Mesenteric fat pad (tissue), 1 donor: Measurements from ENCODE around the gene RABGAP1L. TPM values are rescaled to one million over a fixed set of nuclear protein-coding genes. Genes with fewer than 3 reads are reported as not detected.
"Not testable (repeated sequence)": the region's sequence is repeated elsewhere in the genome, so short reads cannot be mapped to it uniquely, and the experiment has no call there.

Experiments
- DNase-seq: peaks from one replicate; pipeline ENCODE4 v3.0.0-alpha.2; 2020; ENCODE audit warnings: low spot score
- total RNA-seq: library from RNA; stranded (reverse); fragmentation: NEBNext Ultra II Directional; extraction: Animal tissue kit (Norgen Biotek cat#: 25700); gene quantifications from one replicate; pipeline ENCODE4 v1.2.1, GENCODE V29; 2021
- donor health status: DM: yes; HTN: yes; CAD: no.

Gene RABGAP1L
- total RNA-seq, 1 donor from 2014 or later, result 38.0 TPM

- DNase-seq, result no peak
These were observed 199.6 kb downstream of the RABGAP1L start for GRCh38 chr1:174358786-174359453.

- no peak for DNase-seq
These were observed 200.1 kb downstream of the RABGAP1L start for GRCh38 chr1:174359454-174359805.

- DNase-seq, result no peak
These were observed 205.8 kb downstream of the RABGAP1L start for GRCh38 chr1:174364996-174365736.

DNA sequence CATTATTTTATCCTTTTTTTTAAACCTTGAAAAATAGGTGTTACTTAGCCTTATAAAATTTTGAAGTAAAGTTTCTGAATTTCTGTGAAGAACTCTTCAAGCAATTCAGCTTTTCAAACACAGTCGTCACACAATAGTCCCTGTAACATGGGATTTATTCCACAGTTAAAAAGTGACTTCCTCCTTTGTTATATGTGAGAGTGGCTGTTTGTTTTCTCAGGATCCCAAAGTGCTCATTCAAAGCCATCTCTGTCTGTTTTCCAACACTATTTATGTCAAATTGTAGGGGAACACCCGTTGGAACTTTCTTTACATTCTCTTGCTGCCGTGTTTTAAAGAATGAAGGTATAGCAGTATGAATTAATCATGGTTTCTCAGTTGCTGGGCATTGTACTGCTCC is 207.6 kb downstream of the RABGAP1L start:
- DNase-seq, result no peak

DNA sequence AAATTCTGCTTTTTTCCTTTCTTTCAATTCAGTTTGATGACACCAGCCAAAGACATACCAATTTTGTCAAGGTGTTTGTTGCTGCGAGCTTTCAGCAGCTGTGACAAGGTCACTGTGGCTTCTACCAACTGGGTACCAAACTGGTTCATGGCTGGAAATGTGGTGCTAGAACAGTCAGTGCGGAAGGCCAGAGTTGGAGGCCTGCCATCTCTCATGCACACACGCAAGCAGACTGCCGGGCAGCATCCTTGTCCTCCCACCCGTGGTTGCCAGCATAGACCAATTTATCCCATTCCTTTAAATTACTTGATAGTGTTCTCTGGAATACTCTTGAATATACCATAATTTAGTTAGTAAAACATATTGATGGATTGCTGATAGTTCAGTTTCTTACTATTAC is 208.6 kb downstream of the RABGAP1L start:
- no peak for DNase-seq

DNA sequence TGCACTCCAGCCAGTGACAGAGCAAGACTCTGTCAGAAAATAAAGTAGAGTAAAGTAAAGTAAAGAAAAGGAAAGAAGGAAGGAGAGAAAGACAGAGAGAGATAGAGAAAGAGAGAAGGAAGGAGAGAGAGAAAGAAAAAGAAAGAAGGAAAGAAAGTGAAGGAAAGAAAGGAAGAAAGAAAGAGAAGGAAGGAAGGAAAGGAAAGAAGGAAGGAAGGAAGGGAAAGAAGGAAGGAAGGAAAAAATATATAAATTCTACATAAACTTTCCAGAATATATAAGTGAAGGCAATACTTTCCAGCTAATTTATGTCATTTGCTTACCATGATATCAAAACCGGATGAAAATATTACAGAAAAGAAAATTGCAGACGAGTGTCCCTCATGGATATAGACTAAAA is 216.7 kb downstream of the RABGAP1L start:
- no peak for DNase-seq

GRCh38 chr1:174391716-174392115 is 232.4 kb downstream of the RABGAP1L start:
- DNase-seq, result no peak

DNA sequence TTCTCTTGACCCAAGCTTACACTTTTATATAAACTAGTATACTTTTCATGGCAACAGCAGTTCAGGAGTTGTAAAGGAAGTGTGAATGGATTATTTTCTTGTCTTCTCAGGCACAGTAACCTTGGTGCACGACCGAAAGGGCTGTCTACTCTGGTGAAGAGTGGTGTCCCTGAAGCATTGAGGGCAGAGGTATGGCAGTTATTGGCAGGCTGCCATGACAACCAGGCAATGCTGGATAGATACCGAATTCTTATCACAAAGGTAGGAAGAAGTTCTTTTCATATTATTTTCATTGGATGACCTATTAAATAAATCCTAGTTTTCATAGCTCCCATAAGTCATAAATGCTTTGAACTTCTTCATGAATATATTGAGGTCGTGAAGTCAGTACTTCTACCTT is 234.6 kb downstream of the RABGAP1L start:
- DNase-seq, result no peak

DNA sequence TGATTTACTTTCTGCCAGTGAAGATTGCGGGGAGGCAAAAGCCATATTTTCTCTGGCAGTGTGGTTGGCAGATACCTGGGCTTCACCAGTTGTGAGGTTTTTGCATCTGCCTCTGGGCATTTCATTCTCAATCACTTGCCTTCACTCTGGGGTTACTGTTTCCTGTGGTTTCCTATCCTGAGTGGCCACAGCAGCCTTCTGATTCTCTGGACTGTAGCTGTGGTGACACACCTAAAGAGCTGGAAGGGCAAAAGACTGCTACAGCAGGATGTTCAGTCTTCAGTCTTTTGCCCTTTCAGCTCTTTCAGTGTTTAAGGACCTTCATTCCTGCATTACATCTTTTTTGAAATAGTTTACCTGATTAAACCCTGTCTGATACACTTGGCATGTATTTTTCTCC is 237.9 kb downstream of the RABGAP1L start:
- DNase-seq, result no peak

DNA sequence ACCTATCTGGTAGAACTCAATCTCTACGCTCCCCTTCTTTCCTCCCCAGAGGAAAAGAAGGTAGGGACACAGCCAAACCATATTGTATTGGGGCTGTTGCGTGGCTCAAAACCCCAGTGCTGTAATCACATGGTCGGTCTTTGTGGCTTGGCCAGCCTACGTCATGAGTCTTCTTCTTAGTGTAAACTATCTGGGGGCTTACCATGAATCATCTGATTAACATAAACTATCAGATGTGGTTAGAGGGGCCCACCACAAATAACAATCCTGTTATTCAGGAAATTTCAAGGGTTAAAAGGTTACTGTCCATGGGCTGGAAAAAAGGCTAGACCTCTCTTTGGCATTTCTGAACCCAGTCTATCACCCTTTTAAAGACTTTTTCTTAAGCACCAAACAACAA is 238.9 kb downstream of the RABGAP1L start:
- DNase-seq, result no peak

GRCh38 chr1:174399211-174399610 is 239.9 kb downstream of the RABGAP1L start:
- DNase-seq, result no peak

GRCh38 chr1:174401075-174401474 is 241.8 kb downstream of the RABGAP1L start:
- no peak for DNase-seq

- DNase-seq, result no peak
These were observed 245.9 kb downstream of the RABGAP1L start for GRCh38 chr1:174405219-174405618.

GRCh38 chr1:174406421-174406820 is 247.1 kb downstream of the RABGAP1L start:
- no peak for DNase-seq

GRCh38 chr1:174407665-174408064 is 248.3 kb downstream of the RABGAP1L start:
- no peak for DNase-seq

DNA sequence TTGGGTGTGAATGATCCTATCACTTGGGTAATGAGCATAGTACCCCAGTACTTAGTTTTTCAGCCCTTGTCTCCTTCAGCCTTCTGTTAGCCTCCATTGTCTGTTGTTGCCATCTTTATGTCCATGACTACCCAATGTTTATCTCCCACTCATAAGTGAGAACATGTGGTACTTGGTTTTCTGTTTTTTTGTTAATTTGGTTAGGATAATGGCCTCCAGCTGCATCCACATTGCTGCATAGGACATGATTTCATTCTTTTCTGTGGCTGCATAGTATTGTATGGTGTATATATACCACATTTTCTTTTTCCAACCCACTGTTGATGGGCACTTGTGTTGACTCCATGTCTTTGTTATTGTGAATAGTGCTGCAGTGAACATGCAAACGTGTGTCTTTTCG is 248.8 kb downstream of the RABGAP1L start:
- no peak for DNase-seq

DNA sequence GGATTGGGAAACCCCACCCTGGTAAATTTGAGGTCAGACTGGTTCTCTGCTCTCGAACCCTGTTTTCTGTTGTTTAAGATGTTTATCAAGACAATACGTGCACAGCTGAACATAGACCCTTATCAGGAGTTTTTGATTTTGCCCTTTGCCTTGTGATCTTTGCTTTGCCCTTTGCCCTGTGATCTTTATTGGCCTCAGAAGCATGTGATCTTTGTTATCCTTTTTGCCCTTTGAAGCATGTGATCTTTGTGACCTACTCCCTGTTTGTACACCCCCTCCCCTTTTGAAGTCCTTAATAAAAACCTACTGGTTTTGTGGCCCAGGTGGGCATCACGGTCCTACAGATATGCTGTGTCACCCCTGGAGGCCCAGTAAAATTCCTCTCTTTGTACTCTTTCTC is 250.5 kb downstream of the RABGAP1L start:
- not testable (repeated sequence) for DNase-seq

DNA sequence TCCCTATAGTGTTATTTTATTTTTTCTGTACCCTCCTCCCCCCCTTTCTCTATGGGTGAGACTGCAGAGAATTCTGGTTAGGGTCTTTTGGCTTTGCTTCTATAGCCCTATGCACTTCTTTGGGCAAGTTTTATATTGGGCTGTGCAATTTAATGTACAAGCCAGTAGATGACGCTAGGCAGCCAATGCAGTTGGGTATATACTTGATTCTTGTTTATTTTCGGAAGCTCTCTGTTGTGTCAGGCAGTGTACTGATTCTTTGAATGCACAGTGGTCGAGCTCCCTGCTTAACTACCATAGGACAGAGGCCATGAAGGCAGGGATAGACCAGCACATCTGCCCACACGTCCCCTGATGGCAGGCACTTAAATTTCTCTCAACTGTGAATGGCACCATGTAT is 254.3 kb downstream of the RABGAP1L start:
- no peak for DNase-seq

GRCh38 chr1:174414203-174414602 is 254.9 kb downstream of the RABGAP1L start:
- DNase-seq, result no peak

DNA sequence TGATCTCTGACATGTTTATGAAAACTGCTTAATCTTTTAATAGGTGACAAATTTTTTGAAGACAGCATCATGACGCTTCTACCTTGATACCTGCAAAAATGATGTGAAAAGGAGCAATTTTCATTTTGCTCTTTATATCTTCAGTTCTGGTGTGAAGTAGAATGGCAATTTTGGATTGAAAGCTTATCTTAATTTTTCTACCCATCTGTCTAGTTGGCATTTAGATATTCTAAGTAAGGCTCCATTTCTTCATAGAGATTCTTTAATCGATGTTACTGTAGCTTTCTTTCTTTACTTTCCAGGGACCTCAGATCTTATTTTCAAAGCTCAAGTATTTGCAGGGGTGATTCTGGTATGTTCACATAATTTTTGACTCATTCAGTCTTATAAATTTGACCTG is 256.2 kb downstream of the RABGAP1L start:
- no peak for DNase-seq

GRCh38 chr1:174417921-174418320 is 258.6 kb downstream of the RABGAP1L start:
- no peak for DNase-seq

DNA sequence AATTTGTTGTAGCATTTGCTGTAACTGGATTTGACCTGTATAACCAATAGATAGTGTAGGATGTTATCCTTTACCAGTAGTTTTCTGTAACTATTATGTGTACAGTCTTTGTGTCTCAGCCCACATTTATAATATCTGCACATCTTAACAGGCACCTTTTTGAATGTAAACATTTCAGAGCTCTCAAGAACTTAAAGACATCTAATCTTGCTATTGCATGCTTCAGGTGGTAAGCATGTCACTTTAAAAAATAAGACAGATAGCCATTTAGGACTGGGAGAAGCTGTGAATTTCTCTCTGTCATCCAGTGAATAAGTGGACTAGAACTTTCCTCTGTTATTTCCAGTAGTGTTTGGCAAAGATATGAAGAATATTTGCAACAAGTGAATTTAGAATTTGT is 265.8 kb downstream of the RABGAP1L start:
- no peak for DNase-seq

- DNase-seq, result no peak
These were observed 266.8 kb downstream of the RABGAP1L start for GRCh38 chr1:174426153-174426552.
